Measurements from ENCODE around the gene OPALIN.

OPALIN gene

DNA sequence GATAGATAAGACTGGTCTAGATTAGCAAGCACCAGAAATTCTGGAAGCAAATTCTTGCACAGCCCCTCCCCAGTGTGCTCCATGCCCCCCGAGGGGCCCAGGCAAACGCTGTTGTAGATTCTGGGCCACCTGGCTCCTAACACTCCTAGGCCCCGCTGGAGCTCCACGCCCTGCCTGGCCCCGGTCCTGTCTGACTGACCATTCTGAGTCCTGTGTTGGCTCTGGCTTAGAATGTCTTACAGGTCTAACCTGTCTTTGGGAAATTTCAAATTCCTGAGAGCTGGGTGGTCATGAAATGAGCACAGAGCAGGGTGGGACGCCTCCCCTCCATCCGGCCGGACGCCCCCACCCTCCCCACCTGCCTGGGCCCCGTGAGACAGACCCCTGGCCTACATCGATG is 12.6 kb upstream of the OPALIN start:
- DNase-seq = no peak

DNA sequence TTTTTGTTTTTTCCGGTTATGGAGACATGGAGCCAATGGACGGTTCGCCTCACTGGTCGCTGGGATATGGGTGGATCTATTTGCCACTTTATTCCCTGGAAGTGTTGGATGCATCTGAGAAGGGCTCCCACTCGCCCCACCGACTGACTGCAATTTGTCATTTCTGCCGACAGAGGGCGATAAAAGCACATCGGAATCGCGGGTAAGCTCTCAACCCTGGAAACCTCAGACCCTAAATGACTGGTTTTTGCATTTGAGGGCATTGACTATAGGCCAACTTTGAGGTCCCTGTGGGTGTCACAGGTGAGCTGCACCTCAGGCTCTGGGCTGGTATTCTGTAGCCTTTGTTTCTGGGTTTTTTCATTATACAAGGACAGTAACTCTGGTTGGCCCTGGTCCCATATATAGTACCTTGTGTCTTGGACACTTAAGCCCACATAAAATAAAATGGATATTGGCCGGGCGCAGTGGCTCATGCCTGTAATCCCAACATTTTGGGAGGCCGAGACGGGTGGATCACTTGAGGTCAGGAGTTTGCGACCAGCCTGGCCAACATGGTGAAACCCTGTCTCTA is 11.9 kb upstream of the OPALIN start:
- no peak for DNase-seq

DNA sequence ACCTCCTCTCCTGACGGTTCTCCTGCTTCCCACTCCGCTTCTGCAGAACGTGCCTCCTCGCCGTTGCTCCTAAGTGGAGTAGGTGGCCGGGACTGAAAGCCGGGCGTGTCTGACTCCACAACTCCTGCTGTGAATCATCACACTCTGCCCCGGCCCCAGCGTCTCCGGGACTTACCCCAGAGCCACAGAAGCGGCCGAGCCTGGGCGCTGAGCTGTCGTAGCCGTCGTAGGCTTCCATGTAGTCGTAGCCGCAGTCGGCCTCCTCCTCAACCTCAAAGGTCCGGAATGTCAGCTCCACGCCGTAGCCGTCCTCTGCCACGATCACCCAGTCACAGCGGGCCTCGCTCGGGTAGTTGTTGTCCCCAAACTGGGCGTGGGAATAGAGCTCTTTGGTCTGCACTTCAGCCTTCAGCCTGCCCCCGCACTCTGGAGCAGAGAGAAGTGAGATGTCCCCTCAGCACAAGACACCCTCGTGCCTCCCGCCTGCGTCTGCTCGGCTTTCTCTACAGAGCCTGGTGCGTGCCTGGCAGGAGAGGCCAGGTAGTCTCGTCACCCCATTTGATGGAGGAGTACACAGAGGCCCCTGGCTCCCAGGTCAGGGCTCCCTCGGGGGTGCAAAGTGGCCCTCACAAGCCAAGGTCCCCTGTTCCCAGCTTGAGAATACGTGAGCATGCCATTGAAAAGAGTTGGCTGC is 11.2 kb upstream of the OPALIN start:
- DNase-seq = no peak

DNA sequence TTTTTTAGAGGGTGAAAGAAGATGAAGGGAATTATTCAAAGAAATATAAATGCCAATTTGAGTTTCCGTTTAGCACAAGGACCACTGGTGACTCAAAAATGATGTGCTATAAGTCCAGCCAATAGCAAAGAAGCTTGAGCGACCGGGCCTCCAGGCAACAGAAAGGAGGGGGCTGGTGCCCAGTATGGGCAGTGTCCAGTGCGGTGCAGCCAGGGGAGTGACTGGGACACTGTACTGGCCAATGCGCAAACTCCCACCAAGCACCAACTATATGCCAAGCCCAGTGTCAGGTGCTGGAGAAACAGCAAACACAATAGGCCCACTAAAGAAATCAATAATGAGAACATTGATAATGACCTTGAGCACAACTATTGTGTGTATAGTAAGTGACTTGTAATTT is 10.2 kb upstream of the OPALIN start:
- no peak for DNase-seq

DNA sequence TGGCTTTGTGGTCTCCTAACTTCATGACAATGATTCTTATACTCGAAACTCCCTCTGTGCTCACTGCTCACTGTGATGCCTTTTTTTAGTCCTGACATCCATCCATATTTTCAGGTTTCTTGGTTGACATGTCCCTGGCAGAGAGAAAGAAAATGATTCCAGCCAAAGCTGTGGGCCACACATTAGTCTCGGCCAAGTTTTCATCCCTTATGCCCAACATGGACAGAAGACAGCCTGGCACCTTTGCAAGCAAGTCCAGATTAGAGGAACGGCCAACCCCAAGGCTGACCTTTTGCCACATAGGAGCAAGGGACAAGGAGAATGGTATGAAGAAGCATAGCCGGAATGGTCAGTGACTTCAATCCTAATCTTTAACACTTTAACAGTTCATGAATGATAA is 8.7 kb upstream of the OPALIN start:
- no peak for DNase-seq

DNA sequence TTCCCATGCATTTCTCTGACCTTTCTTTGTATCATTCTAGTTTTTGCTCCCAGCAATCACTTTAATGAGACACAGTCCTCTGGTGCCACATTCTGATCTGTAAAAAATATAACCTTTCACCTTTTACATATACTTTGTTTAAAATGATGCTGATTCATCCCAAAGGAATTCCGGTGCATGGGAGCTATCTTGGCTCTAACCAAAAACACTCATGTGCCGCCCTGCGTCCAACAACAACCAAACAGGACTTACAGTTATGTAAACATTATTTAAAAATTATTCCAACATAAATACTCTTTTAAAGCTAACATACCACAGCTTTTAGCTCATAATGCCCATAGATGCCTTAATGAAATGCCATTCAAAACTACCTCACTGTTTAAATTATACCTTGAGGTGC is 7.7 kb upstream of the OPALIN start:
- DNase-seq = no peak

DNA sequence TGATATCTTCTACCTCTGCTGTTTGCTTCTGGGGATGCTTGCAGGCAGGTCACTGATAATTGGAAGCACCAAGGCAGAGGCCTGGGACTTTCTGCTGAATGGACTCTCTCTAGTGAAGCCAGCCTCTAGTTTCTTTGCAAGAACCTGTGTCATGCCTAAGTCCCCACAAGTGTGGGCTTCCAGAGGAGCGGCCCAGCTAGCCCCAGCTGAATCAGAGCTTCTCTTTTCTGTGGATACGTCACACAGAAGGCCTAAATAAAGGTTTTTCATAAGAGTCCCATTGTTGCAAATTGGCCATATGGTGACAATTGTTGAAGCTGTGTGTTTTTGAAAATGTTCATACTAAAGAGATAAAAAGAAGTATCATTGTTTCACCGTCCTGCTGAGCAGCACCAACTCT is 6.8 kb upstream of the OPALIN start:
- no peak for DNase-seq

DNA sequence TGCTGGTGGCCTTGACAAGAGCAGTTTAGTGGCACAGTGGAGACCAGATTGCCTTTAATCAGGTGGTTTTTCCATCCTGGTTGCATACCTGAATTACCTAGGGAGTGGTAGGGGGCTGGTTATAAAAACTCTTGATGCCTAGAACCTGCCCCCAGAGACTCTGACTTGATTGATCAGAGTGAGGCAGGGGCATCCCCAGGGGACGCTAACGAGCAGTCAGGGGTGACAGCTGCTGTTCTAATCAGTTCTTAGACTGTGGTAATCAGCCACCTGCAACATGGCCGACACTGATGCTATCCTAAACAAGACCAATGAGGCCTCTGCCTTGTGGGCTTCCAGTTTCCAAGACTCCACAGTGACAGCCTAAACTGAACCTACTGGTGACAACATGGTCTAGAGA is 2.0 kb upstream of the OPALIN start:
- DNase-seq = no peak

DNA sequence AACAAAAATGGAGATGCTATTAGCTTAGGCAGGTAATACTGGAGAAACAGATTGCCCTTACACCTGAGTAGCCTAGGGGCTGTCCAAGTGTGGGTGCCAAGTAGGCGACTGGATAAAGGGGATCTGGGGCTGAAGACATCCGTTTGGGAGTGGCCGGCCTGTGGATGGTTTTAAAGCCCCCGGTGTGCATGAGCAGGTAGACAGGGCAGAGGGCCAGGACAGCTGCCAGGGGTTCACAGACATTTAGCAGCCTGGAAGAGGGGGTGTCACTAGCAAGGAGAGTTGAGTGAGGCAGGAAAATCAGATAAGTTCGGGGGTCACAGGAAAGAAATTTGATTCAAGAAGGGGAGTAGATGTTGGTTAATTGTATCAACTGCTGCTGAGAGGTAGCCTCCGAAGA is 1.5 kb upstream of the OPALIN start:
- no peak for DNase-seq

DNA sequence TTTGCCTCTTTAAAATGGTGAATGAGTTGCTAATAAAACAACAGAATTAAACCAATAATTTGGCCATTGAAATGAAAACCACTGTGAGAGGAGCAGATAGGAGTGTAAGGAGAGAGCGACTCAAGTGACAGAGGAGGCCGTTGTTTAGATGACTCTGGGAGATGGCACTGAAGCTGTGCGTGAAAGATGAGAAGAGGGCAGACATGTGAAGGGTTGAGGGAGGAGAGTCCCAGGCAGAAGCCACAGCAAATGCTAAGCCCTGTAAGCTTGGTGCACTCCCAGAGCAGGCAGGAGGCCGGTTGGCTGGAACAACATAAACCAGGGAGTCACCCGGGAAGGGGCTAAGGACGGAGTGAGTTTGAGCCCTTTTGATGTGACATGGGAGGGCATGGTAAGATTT is 814 bp upstream of the OPALIN start:
- DNase-seq = no peak

DNA sequence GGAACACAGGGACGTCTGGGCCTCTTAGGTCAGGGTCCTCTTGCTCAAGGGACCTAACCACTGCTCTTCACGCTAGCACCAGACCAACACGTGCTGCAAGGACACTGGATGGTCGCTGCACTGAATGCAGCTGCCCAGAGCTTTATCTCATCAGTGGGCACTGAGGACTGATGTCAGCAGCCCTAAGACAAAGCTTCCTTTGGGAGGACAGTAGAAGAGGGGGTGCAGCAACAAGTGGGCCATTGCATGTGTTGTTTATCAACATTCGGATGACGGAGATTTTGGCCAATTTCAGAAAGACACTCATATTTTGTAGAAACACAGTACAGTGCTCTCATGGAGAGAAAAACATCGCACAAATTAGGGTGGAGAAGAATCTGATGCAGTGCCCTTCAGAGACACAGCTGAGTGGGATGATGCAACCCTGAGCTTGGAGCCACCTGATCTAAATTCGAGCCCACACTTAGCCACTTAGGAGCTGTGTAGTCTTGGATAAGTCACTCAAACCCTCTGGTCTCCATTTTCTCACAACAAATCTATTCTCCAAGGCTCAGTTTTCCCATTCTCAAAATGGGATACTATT is 1.7 kb downstream of the OPALIN start:
- no peak for DNase-seq

DNA sequence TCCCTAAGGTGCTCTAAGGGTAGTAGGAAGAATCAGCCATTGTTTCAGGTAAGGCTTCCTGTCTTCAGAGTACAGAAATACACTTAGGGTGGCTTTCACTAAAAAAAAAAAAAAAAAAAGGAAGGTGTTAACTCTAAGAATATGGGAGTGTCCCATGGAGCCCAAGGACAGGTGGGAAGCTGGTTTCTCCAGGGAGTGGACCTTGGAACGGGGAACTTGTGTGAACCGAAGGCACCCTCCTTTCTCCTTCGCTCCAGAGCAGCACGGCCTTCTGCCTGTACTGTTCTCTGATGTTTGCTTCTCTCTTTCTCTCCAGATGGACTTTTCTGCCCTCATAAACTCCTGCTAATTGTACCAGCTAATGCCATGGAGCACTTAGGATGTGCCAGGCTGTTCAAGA is 6.2 kb downstream of the OPALIN start:
- DNase-seq = no peak

DNA sequence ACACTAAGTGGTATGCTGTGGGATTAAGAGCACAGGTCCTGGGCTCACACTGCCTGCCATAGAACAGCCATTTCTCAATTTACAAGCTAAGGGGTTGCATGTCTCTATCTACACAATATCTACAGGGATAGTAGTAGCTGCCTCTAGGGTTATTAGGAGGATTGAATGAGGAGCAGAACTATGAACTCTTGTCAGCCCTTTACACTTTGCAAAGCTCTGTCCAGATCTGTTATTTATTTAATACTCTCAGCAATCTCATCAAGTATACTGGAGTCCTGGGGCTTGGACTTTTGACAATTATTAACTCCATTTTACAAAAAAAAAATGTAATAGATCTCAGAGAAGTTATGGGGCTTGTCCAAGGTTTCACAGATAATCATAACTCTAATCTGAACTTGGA is 6.8 kb downstream of the OPALIN start:
- DNase-seq = no peak

DNA sequence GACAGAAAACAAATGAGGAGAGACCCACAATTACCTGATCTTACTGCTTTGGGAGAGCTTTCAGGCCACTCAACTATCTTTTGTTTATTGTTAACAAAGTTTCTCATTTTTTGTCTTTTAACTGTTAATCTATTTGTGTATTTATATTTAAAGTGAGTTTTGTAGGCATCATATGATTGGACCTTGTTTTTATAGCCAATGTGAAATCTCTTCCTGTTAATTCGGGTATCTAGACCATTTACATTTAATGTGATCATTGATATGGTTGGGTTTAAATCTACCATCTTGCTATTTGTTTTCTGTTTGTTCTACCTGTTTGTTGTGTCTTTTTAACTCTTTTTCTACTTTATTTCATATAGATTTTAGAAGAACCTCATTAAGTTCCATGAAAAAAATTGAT is 12.5 kb downstream of the OPALIN start:
- DNase-seq = no peak

DNA sequence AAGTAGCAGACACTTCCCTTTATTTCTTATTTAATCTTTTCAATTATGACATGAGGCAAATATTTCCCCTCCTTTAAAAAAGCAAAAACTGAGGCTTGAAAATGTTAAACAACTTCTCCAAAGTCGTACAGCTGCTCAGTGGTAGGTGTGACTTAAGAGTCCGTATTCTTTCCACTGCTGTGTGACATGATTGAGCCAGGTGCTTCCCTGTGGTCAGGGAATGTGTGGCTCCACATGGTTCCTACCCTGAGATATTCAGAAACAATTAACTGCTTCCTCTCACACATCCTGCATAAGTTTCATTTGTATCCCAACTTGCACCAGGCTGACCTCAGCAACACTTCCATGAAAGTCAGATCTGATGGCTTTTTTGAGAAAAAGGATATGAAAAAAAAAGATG is 13.6 kb downstream of the OPALIN start:
- no peak for DNase-seq

DNA sequence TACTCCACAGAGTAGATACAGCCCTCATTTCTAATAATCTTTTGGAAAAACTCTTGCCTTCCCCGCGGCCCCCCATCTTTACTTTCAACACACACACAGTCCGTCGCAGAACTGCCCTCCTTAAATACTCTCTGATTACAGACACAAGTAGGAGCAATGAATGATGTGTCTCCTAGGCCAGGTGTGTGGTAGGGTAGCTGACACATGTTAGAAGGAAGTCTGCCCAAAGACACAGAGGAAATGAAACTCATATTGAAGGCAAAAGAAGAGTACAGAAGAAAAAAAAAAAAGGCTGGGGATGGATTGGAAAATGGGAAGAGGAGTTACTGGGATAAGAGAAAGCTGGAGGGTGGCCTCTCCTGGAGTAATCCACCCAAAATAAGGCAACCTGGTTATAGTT is 14.6 kb downstream of the OPALIN start:
- no peak for DNase-seq

DNA sequence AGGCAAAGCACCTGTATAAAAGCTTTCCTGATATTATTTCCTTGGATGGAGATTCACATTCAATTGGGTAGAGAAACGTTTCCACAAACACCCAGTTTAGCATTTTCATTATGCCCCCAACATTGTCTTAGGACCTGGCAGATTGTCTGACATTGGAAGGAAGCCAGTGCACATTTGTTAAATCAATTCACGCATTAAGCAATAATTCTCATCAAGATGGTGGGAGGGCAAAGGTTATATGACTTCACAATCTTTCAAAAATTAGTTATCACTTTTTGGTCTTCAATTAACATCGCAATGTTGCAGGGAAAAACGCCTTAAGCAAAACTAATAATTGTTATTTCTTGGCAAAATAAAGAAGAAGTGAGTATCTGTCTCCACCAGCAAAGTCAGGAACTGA is 16.4 kb downstream of the OPALIN start:
- no peak for DNase-seq

DNA sequence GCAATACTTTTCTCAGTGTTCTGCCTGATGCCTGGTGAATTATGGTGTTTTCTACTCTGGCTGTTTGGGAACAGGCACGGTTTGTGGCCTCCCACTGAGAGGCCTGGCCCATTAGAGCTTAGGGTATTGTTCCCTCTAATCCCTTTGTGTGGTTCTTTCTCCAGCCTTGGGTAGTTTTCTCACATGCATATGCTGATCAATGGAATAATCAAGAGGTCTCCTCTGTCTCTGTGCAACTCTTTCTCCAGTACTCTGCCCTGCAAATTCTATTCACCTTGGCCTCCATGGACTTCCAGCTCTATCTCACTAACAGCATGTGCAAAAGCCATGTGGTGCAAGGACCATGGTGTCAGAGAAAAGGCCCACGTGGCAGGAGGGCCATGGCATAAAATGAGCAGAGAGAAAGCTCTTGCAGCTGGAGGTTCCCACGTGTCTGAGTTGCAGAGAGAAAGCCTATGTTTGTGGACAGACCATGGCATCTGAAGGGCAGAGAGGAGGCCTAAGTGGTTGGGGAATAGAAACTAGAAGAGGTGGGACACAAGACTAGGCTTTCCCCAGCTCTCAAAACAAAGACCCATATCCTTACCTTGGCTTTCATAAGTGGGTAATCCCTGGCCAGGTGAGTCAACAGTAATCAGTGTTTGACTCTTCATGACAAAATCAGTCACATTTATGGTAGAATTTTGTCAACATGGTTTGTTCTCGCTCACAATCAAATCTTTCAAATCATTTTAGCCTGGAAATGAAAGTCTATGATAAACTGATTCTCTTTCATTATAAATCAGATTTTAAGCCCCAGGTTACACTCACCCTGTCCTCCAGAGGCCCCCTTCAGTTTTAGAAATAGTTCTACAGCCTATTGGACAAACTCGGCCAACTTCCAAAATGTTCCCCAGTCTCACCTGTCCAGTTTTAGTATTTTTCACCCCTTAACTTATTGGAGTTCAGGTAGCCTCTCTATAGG is 17.3 kb downstream of the OPALIN start:
- DNase-seq = no peak

DNA sequence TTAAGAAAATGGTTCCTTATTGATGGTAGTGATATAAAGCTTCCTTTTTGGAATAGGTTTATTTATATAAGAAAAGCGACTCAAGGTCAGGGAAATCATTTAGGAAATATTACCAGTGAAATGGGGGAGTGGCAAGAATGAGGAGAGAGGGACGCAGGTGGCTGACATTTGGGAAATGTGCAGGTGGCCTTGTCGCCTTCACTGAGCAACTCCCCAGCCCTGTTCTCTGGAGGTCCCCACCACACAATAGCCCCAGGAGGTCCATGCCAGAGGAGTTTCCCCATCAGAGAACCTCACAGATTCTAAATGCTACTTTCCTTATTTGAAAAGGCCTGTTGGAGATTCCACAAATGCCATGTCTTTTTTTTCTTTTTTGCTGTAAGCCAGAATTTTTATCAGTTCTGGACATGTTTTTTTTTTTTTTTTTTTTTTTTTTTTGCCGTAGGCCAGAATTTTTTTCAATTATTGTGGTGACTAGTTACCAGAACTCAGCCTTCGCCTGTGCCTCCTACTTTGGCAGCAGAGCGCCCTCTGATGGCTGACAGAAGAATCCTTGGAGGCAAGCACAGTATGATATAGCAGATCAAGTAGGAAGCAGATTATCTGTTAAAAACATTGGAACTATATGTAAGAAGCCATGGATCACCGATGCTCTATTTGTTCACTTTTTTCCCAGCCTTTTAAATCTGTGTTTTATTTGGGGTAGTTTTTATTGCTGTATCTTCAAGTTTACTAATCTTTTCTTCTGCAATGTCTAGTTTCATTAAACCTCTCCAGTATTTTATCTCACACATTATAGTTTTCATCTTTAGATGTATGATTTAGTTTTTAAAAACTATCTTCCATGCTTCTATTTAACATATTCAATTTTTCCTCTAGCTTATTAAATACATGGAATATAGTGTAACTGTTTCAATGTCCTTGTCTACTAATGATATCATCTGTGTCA is 18.6 kb downstream of the OPALIN start:
- DNase-seq = no peak

DNA sequence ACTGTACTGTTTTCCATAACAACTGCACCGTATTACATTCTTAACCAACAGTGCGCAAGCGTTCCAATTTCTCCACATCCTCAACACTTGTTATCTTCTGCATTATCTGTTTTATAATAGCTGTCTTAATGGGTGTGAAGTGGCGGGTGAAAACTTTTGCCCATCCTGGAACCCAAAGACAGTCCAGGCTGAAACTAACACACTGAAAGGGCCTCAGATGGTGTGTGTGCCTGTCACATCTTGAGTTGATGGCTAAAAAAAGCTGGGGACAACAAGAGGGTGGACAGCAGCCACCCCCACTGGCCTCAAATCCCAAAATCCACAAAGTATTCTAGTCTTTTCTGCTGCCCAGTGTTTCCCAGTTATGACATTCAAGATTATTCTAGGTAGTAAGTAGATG is 19.4 kb downstream of the OPALIN start:
- no peak for DNase-seq

DNA sequence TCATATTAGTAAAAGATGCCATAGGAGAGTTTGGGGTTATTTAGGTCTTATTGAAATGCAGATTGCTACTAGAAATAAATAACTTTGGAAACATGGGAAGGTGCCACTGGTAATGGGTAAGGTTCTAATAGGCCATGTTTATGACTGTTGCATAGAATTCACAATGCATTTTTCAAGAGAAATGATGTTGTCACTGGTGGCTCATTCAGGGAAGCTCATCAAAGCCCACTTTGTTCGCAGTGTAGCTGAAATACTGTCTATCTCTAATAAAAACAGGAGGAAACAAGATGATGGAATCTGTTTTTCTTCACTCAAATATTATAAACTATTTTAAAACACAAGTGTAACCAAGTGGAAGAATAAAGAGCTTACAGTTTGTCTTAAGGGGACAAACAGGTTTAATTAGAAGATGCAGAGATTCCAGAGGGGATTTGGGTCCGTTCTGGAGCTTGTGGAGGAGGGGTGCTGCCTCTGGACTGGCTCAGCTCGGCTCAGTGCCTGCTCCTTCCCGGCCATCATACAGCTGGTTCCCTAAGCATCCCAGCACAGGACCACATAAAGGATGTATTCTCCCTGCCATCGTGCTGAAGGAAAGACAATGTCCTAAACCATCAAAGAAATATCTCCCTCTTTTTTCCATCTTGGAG is 20.4 kb downstream of the OPALIN start:
- no peak for DNase-seq

DNA sequence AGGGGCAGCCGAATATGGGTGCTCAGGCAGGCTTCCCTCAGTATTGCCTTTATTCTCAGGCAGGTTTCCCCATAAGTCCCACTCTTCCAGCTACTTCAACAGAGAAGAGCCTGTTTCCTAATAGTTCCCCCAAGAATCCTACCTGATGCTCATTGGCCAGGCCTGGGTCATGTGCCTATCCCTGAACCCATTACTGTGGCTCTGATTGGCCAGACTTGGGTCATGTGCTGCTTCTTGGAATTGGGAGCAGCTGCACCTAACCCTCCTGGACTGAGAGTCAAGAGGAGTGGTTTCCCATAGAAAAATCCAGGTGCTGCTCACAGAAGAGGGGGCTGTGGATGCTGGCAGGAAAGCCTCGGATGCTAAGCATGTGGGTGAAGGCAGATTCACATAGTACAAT is 21.7 kb downstream of the OPALIN start:
- DNase-seq = no peak

All from NCI-H510A (cell line).